Measurements from ENCODE around the gene MIX23.

GRCh38 chr3:122414391-122414790 is 31.4 kb upstream of the MIX23 start:
- TF ChIP-seq CTCF (IDR thresholded peaks at IDR 0.05) (no peak), POLR2A (IDR thresholded peaks at IDR 0.05) (no peak)

Measured in thyroid gland (tissue), 4 donors.